ENCODE results near the gene IFT74.

Gene IFT74

DNA sequence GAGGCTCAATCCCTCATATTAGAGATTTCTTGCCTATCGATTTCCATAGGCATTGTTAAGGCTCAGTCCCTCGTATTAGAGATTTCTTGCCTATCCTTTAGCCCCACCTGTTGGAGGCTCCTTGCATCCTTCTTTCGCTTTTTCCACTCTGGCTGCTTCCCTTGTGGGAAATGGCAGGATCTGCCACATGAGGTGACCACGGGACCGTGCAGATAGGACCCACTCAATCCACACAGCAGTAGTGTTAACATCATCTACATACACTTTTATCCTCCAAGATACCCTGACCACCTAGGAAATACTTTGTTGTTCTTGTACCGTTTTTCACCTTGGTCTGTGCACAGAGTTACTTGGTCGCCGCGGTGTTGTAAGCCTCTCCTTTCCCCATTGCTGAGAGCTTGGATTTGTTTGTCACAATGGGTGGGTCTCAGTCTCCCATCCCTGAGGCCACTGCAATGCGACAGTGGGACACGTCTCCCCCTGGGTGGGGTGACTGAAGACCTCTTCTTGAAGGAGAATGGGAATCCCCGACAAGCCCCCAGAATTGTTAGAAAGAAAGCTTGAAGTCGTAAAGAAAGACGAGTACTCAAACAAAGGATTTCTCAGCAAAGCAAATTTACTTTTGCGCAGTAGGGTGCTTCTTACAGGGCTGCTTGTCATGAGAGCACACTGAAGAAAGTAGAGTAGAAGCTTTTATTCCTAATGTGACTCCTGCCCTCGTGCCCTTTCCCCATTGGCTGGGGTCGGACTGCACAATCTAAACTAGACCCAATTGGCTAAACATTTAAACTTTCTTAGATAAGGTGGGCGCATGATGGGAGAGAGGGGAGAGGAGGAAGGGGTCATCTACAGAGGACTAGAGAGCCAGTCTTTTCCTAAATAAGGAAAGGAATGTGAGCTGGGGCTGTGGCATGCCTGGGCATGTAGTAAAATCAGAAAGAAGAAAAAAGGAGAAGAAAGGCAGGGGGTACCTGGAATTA lies 19.8 kb downstream of the IFT74 start:
- peak; percentile 75 for DNase-seq

DNA sequence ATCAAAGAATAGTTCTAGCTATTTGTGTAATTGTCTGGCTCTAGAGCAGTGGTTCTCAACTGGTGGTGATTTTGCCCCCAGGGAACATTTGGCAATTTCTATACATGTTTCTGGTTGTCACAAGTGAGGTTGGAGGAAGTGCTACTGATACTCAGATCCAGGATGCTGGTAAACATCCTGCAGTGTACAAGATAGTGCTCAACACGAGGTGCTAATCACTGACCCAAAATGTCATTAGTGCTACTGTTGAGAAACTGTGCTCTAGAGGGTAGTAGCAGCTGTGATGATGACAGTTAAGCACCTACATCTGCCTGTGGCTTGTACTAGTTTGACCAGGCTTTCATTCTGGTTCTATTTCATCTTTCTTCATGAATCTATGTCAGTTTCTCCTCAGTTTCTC lies 27.1 kb downstream of the IFT74 start:
- no peak for DNase-seq

DNA sequence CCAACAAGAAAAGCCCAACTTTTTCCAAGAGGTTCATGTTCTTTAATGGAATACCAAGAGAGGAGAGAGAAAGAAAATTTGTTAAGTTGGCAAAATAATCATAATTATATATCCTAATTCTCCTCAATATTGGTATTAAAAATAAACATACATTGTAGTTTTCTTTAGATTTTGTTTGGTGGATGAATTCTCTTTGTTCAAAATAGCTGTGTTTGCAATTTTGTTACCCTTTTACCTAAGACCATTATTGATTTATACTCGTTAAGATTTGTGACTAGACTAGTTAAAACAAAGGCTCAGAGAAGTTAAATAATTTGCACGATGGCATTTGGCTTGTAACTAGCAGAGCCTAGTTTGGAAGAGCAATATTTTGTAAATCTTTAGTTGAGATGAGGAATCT lies 39.6 kb downstream of the IFT74 start:
- no peak for DNase-seq

DNA sequence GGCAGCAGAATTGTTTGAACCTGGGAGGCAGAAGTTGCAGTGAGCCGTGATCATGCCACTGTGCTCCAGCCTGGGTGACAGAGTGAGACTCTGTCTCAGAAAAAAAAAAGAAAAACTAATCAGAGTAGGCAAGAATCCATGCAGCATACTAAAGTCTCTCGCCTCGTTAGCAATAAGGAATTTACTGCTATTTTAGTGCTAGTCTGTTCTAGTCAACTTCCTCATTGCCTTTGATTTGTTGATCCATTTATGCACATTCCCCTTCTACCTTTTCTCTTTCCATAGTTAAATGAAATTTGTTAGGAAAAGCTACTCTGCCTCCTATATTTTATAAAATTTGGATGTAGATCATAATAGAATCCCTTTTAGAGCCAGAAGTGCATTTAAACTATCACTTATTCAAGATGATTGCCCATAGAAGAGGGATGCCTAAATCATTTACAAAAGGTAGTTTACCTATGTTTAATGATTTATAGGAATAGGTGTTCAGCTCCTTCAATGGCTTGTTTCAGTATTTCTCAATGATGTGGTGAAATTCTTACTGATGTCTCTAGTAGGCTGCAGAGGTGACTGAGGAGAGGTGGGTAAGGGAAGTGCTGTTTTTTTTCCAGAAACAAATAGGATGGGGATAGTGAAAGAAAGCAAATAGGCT lies 47.3 kb downstream of the IFT74 start:
- no peak for DNase-seq

DNA sequence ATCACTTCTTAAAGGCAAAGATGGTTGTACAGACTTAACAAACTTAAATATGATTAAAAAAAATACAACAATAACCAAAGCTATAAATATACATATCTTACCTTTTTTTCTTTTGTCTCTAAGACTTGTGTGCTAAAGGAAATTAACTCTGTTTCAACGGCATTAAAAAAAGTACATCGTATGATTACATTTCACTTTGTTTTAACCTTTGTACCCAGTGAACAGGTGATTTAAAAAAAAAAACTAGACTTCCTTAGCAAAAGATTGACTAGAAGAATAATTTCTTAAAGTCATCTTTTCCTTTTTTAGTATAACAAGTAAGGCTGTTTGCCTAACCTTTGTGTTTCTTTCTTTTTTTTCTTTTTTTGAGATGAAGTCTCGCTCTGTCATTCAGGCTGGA lies 49.3 kb downstream of the IFT74 start, which contains the start of gene LRRC19:
Gene LRRC19, minus strand, starts transcription at position 182 of the 400 bp plus-strand sequence. CDS start 5,978 bp downstream, outside the sequence.
- DNase-seq, result no peak

DNA sequence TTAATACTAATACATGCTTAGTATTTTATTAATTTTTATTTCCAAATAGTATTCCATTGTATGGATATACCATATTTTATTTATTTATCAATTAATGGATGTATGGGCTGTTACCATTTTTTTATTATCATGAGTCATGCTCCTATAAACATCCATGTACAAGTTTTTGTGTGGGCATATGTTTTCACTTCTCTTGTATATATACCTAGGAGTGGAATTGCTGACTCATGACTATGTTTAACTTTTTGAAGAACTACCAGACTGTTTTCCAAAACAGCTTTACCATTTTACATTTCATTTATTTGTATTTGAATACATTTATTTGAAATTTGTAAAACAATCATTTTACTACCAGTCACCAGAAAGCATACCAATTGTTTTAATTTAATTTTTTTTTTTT lies 63.4 kb downstream of the IFT74 start:
- peak; percentile 14 for DNase-seq

DNA sequence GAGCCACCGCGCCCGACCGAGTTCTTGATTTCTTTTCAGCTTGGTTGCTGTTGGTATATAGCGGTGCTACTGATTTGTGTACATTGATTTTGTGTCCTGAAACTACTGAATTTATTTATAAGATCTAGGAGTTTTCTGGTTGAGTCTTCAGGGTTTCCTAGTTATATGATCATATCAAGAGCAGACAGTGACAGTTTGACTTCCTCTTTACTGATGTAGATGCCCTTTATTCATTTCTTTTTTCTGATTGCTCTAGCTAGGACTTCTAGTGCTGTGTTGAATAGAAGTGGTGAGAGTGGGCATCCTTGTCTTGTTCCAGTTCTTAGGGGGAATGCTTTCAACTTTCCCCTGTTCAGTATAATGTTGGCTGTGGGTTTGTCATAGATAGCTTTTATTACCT lies 66.7 kb downstream of the IFT74 start:
- peak; percentile 6 for DNase-seq

DNA sequence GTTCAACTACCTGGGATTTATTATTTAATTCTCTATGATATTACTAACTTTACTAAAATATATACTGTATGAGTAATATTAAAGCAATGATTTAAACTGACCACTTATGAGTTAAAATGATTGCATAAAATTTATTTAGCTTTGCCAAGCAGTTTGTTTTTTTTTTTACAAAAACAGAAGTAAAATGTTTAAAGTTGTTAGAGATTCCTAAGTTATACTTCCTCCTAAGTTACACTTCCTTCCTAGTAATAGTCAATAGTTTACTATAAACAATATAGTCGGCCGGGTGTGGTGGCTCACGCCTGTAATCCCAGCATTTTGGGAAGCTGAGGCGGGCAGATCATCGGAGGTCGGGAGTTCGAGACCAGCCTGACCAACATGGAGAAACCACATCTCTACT lies 73.0 kb downstream of the IFT74 start:
- DNase-seq, result no peak

DNA sequence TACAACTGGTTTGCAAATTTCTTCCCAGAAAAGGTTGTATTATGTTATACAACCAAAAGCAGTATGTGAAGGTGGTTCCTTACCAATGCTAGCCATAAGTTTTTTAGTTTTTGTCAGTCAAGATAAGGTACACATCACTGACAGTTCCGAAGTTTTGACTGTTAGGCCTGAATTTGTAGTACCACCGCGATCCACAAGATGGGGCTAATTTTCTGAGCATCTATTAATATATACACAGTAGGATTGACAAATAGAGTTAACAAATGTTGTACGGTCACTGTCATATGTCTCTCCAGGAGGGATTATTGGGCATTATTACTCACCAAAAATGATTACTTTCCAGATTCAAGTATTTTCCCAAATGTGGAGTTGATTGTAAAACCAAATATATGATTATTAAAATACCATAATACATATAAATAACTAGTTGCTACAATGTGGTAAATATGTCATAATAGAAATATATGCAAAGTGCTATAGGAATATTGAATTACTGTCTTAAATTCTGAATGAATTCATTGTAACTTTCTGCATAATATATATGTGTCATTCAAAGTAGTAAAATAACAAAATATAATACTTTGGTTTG lies 77.7 kb downstream of the IFT74 start:
- peak; percentile 77 for DNase-seq

DNA sequence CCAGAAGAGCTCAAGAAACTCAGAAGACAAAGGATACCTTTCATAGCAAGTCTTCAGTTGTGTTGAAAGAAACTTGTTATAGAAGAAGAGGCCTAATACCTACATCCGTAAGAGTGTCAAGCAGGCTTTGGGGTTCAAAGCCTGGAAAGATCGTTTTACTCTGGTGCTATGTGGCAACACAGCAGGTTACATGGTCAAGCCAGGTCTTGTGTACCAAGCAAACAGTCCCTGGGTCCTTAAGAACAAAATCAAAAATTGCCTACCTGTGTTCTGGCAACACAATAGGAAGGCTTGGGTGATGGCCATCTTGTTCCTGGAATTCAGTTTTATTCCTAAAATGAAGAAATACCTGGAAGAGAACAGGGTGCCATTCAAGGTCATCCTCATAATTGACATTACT lies 81.3 kb downstream of the IFT74 start:
- no peak for DNase-seq

DNA sequence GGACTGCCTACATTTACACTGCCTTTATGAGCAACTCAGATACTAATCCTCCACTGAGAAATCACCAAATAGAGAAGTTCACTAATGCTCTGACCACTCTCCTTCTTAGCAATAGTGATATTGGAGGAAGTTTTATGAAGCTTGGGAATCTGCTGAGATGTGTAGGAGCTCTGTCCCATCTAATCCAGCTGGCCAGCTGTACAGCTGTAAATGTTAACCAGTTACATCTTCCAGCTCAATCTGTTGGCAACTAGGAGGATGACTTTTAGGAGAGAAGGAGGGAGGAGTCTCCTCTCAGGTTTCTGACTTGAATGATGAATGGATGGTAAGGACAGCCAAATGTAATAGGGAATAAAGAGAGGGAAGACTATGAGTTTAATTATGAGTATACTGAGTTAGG lies 85.5 kb downstream of the IFT74 start:
- DNase-seq, result no peak

DNA sequence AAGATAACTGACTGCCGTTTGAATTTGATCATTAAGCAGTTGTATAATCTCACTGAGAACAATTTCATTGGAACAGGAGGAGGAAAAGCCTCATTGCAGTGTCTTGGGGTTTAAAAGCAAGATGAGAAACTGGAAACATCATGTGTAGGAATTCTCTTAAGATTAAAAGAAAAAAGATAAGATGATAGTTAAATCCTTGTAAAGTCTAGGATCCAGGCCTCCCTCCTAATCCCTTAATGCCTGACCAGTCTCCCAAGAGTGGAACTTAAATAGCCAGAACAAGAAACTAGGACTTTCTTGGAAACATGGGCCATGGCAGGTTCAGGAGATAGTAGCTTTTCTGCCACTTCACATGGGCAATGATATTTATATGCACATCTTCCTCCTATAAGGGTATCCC lies 86.3 kb downstream of the IFT74 start:
- DNase-seq, result no peak

DNA sequence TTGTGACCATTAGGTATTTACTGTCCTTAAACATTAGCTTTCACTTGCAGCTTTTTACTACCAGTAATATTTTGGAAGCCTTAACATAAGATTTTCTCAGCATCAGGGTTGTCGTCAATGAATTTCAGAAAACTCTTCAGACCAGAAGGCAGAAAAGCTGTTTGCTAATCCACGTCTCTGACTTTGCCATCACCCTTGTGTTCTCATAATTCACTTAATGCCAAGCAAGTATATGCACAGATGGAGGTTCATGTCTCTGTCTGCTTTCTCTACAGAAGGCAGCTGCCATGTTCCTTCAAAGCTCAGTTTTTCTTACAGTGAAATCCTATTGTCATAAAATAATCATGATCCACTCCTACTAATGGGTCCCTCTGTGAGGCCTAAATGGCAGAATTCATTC lies 87.0 kb downstream of the IFT74 start:
- no peak for DNase-seq

DNA sequence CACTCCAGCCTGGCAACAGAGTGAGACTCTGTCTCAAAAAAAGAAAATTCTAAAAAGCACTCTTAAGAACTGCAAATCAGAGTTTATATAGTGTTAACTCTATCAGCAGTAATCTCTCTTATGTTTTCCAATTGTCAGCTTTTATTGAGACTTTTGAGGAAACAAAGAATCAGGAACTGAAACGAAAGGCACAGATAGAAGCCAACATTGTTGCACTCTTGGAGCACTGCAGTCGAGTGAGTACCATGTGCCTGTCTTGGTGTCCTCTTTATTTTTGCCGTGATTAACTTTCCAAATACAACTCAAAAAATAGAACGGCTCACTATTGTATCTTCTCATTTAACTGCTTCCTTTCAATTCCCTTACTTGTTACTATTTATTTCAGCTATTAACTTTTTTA lies 90.9 kb downstream of the IFT74 start:
- DNase-seq, result no peak

DNA sequence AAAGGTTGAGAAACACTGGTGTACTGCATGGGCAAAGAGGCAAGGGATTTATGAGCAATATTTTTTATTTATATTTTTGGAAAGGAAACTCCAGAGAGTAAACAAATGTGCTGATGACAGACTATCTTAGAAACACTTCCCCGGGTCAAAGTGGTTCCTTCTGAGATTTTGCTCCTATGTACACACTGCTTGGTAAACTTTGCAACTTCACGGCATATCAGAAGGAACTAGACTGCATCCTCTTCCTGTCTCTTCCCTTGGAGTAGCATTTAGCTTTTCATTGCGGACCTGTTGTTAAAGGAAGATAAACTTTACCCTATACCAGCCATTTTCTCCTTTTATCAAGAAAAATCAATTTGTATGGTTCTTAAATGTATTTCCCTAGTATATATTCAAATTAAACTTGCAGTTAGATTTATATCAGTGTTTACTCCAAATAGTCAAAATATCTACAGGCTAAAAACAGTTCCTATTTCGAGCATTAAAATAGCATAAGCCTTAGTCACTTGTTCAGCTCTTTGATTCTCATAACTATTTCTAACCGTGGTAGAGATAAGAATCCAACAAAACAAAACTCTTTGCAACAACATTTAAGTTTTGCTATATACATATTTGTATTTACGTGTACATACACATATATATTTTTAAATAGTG lies 97.3 kb downstream of the IFT74 start:
- DNase-seq, result peak; percentile 43

DNA sequence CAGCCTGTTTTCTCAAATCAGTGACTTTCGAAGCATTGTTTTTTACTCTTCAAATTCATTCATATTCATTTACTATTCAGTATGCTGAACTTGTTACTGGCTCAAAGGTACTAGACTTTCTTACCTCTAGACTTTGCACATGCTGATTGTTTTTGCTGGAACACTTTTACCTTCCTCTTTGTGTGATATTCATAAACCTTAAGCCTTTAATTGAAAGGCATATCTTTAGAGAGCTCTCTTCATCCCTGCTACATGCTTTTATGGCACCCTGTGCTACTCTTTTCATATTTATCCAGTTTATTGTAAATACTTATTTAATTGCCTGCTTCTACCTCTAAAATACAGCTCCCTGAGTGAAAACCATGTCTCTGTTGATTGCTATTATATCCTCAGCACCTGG lies 97.9 kb downstream of the IFT74 start:
- DNase-seq, result no peak

DNA sequence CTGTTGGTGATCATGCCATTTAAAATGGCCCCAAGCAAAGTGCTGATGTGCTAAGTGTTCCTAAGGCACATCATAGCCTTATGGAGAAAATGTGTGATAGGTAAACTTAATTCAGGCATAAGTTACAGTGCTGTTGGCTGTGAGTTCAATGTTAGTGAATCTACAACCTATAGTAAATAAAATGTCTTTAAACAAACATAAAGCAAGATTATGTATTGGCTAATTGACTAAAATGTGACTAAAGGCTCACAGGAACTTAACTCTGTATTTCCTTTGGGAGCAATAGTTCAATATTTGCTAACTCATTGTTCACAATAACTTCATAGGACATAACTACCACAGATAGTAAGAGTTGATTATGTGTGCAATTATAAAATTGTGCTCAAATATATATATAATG lies 98.6 kb downstream of the IFT74 start:
- DNase-seq, result no peak

DNA sequence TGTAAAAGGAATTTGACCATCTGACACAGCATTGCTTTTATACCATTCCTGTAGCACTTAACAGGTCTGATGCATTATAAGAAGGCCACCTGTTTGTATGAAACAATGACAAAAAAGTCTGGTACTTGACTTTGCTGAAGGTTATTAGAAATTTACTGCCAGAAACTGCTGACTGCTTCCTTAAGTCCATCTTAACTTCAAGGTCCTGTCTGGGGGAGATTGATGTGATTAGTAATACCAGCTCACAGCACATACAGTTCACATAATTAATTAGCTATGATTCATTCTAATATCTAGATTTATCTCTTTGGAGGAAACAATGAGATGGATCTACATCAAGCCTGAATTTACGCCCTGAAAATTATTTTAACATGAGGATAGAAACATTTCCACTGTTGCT lies 103.2 kb downstream of the IFT74 start:
- no peak for DNase-seq

DNA sequence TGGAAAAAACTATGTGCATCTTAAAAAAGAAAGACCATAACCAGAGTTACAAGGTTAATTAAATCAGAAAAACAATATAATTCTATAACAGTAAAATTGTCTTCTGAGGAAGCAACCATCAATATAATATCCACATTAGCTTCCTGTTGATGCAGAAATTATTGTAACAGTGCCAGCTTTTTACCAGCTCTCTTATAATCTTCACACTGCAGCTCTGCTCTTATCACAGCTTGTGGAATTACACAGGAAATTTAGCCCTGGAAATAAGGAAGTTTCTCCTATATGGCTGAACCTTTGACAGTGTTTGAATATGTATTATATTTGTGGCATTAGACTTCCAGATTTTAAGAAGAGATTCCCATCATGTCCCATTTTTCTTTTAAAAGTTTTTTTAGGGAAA lies 103.7 kb downstream of the IFT74 start:
- DNase-seq, result peak; percentile 74

DNA sequence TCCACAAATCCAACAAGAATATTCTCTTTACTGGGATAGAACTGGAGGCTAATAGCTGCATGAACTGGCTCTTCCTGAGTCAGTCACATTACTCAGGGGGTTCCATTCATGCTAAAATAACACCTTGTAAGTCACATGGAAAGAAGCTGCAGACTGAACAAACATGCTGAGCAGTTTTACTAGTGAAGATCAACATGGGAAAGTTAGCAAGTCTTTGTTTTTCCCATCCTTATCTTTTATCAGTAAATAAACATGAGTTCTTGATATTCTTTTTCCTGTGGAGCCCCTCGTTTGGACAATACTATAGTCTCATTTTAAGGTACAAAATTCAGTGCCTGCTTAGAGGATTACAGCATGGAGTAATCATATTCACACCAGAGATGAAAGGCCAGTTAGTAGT lies 109.1 kb downstream of the IFT74 start:
- no peak for DNase-seq

DNA sequence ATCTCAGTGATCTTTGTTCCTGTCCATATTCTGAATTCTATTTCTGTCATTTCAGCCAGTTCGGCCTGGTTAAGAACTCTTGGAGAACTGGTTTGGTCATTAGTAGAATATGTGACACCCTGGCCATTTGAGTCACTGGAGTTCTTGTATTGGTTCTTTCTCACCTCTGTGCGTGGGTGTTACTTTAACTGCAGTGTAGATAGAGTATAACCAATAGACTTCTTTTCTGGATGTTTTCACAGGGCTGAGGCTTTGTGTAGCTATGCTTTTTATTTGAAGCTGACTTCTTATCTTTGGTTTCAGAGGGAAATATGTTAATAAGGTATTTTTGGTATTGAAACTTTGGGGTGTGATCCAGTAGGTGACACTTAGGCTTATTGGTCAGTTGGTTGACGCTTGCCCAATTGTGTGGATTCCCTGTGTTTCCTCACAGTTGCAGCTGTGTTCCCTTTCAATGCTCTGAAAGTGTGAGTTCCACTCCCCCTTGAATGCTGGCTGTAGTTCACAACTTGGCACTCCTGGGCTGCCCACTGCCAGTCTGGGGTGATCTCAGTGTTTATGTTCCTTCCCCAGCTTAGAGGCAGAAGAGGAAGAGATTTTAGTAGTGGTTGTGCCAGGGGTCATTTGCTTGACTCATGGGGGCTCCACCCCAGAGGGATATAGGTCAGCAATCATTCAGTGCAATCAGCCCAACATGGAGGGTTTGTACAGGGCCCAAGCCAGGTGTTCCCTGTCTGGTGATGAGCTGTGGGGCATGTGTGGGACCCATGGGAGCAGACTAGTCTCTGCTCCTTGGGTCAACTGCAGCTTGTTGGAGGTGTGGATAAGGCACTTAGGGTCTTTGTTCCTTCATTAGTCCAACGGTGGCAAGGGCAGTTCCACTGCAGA lies 117.9 kb downstream of the IFT74 start:
- DNase-seq, result no peak

DNA sequence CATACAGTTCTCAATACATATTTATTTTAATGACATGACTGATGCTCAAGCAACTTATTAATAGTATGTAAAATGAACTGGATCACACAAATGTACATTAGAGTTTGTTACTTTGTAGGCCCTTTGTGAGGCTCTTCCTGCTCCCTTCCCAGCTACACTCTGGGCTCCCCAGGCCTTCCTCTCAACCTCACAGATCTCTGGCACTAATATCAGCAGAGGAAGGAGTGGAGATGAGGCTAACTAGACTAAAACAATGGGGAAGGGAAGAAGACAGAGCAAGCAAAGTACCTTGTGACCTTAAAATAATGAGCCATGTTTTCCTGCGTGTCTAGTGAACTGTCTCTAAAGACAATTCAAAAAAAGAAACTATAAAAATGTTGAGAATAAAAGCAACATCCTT lies 122.5 kb downstream of the IFT74 start:
- no peak for DNase-seq
